ENCODE results near the gene CTBP1.

Gene CTBP1

GRCh38 chr4:1211891-1212545 lies 36.9 kb downstream of the CTBP1 start:
- no peak for DNase-seq (ENCODE audit: low read depth)
- TF ChIP-seq CTCF (IDR thresholded peaks at IDR 0.05; ENCODE audit: low read depth, low read length, missing control alignments): no peak

GRCh38 chr4:1211371-1211770 lies 37.6 kb downstream of the CTBP1 start:
- no peak overlapping the region for H3K4me3 ChIP-seq (ENCODE audit: low read depth, low read length)
- TF ChIP-seq CTCF (IDR thresholded peaks at IDR 0.05; ENCODE audit: low read depth, low read length, missing control alignments): no peak
- DNase-seq (ENCODE audit: low read depth): no peak

More at GRCh38 chr4:1211891-1212545, 36.9 kb downstream of the CTBP1 start:
- H3K4me3 ChIP-seq (ENCODE audit: low read depth, low read length): no peak overlapping the region

GRCh38 chr4:1210971-1211370 lies 38.0 kb downstream of the CTBP1 start:
- H3K4me3 ChIP-seq (ENCODE audit: low read depth, low read length): no peak overlapping the region
- TF ChIP-seq CTCF (IDR thresholded peaks at IDR 0.05; ENCODE audit: low read depth, low read length, missing control alignments): no peak
- no peak for DNase-seq (ENCODE audit: low read depth)

GRCh38 chr4:1210241-1210841 lies 38.6 kb downstream of the CTBP1 start:
- no peak for TF ChIP-seq CTCF (IDR thresholded peaks at IDR 0.05; ENCODE audit: low read depth, low read length, missing control alignments)
- H3K4me3 ChIP-seq (ENCODE audit: low read depth, low read length): no peak overlapping the region
- no peak for DNase-seq (ENCODE audit: low read depth)

GRCh38 chr4:1209821-1210220 lies 39.1 kb downstream of the CTBP1 start:
- DNase-seq (ENCODE audit: low read depth): no peak
- TF ChIP-seq CTCF (IDR thresholded peaks at IDR 0.05; ENCODE audit: low read depth, low read length, missing control alignments): no peak

GRCh38 chr4:1208970-1209704 lies 39.8 kb downstream of the CTBP1 start:
- no peak overlapping the region for H3K4me3 ChIP-seq (ENCODE audit: low read depth, low read length)
- no peak for DNase-seq (ENCODE audit: low read depth)
- TF ChIP-seq CTCF (IDR thresholded peaks at IDR 0.05; ENCODE audit: low read depth, low read length, missing control alignments): no peak

More at GRCh38 chr4:1209821-1210220, 39.1 kb downstream of the CTBP1 start:
- H3K4me3 ChIP-seq (ENCODE audit: low read depth, low read length): no peak overlapping the region
